Amniotic epithelial cell (primary cell): ENCODE measurements around the gene SEC14L5.
"Not testable (repeated sequence)": the region's sequence is repeated elsewhere in the genome, so short reads cannot be mapped to it uniquely, and the experiment has no call there.

Experiments
- DNase-seq: peaks from one replicate; pipeline ENCODE4 v3.0.0-alpha.2; 2010; ENCODE audit warnings: low read depth

Gene SEC14L5

DNA sequence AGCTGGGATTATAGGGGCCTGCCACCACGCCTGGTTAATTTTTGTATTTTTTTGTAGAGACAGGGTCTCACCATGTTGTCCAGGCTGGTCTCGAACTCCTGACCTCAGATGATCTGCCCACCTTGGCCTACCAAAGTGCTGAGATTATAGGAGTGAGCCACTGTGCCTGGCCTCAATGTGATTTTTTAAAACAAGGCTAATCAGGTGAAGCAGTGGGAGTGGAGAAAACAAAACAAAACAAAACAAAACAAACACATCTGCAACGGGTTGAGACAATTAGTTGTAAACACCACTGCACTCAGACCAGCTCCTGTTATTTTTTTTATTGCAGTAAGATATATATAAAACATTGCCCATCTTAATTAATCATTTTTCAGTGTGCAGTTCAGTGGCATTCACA is 6.5 kb upstream of the SEC14L5 start:
- not testable (repeated sequence) for DNase-seq

DNA sequence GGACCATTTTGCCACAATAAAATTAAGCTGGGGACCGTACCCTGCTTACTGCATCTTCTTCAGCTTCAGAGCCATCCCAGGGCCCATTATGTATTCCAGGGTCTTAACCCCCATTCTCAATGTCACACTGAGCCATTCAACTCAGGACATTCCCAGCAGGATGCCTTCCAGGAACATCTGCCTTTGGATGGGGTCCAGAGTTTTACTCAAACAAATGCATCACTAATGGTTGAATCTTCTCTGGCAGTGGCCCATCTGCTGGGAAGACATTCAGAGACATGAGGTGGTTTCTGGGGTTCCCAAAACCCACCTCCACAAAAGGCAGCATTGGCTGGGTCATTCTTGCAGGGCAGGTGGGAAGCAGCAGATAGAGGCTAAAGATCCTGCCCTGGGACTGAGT is 3.4 kb upstream of the SEC14L5 start:
- no peak for DNase-seq

DNA sequence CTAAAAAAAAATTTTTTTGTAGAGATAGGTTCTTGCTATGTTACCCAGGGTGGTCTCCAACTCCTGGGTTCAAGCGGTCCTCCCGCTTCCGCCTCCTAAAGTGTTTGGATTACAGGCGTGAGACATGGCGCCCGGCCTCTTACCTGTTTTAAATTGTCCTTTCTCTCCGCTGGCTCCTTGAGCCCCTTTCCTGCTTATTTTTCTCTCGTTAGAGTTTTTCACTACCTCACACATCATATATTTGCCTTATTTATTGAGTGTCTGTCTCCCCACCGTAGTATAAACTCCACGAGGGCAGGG is 760 bp upstream of the SEC14L5 start:
- no peak for DNase-seq

DNA sequence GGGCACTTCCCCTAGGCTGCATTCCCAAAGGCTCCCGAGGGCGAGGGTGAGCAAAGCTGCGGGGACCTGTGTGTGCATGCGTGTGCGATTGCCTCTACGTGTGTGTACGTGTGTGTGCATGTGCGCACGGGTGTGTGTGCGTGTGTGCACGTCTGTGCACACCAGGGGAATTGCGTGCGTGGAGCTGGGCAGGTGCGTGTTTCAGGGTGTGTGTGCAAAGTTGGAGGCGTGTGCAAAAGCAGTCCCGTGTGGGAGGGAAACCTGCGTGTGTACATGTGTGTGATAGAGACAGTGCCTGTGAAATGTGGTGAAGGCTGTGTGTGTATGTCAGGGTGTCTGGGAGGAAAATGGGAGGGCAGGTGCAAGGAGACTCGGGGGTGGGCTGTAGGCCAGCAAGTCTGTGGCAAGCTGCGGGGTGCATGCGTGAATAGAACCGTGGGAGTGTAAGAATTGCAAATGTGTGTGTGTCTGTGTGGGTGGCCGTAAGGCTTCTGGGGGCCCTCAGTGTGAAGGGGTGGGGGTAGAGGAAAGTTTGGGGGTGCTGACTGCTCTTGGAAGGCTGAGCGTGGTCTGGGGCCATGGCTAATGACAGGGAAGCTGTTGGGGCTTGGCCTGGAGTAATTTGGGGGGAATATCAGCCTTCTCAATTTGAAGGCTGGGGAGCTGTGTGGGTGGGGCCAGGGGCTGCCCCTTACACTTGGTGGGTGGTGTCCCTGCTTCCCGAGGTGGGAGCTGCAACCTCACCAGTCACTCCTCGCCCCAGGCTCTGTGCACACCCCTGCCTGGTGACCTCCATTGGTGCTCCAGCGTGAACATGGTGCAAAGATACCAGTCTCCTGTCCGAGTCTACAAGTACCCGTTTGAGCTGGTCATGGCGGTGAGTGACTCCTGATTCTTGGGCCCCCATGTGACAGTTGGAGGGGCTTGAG is 644 bp downstream of the SEC14L5 start:
- DNase-seq = no peak

DNA sequence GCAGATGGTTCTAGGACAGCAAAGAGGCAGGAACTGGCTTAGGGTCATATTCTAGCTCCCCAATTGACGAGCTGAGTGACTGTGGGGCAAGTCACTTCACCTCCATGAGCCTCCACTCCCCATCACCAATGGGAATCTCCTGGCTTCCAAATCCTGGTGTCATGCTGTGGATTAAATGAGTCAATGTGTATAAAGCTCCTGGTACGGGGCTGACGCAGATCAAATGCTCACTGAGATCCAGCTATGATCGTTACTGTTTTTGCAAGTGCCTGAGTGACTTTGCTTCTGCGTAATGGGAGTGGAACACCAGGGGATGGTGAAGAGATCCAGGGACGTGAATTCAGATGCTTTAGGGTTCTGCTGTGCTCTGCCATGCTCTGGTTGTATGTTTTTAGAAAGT is 2.4 kb downstream of the SEC14L5 start:
- no peak for DNase-seq

DNA sequence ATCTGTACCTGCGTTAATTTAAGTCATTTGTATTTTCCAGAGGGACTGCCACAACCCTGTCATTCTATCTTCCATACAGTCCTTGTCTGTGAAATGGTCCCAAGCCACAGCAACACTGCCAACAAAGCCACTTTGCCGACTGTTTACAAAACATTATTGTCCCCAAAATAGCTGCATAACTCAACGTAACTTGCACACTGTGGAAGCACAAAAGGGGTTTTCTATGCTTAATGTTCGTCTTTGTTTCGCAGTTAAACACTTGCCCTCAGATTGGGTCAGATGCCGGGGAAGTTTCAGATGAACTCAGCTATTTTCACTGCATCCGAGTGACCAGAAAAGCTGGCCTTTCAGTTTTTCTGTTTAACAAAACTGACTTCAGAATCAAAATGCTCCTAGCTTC is 4.6 kb downstream of the SEC14L5 start:
- DNase-seq = no peak

DNA sequence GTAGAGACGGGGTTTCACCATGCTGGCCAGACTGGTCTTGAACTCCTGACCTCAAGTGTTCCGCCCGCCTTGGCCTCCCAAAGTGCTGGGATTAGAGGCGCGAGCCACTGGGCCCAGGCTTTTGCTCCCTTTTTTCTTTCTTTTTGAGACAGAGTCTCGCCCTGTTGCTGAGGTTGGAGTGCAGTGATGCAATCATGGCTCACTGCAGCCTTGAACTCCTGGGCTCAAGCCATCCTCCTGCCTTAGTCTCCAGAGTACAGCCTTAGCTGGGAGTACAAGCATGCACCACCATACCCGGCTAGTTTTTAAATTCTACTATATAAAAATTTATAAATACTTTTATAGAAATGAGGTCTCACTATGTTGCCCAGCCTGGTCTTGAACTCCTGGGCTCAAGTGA is 5.4 kb downstream of the SEC14L5 start:
- DNase-seq = not testable (repeated sequence)

DNA sequence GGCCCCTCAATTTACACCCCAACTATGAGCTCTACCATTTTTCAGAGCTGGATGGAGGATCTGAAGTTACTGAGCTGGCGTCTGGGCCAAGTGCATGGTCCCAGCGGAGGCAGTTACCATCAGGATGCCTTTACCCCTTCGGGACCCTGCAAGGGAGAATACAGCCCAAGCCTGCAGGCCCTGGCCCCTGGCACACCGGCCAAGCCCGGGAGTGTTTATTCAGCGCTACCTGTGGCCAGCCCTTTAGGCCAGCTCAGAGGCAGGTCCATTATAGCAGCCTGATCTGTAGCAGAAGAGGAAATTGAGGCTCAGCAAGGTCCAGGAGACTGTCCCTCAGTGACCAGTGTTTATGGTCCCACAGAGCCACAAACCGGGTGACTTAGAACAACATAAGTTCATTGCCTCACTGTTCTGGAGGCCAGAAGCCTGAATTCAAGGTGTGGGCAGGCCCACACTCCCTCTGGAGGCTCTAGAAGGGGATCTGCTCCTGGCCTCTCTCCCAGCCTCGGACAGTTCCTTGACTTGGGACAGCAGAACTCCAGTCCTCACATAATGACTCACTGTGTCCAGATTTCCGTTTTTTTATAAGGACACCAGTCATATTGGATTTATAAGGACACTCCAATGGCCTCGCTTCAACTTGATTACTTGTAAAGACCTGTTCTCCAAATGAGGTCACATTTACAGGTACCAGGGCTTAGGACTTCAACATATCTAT is 8.8 kb downstream of the SEC14L5 start:
- no peak for DNase-seq

DNA sequence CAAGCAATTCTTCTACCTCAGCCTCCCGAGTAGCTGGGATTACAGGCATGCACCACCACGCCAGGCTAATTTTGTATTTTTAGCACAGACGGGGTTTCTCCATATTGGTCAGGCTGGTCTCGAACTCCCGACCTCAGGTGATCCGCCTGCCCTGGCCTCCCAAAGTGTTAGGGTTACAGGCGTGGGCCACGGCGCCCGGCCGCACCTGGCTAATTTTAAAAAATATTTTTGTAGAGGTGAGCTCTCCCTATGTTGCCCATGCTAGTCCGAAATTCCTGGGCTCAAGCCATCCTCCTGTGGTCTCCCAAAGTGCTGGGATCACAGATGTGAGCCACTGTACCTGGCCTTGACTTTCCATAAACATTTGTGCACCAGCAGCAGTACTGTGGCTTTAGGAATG is 10.1 kb downstream of the SEC14L5 start:
- not testable (repeated sequence) for DNase-seq

DNA sequence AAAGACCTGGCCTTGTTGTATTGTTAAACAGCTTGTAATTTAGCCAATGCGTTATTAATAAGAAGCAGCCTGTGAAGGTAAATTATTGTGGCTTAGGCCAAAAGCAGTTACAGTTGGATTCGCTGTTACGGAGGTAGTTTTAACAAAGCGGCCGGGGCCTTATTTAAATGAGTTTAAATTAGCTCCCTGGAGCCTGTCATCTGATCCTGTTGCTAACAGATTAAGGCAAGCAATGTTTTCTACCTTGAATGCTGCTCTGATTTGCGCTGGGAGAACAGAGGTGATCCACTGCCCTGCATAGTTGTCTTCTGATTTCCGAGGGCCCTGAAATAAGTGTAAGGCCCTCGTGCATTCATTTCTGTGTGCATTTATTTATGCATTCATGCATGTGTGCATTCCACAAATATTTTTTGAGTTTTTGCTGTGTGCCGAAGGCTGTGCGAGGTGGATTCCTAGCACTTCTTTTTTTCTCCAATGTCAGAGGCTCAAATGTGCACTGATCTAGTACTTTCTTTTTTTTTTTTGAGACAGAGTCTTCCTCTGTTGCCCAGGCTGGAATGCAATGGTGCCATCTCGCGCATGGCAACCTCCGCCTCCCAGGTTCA is 10.9 kb downstream of the SEC14L5 start:
- no peak for DNase-seq

DNA sequence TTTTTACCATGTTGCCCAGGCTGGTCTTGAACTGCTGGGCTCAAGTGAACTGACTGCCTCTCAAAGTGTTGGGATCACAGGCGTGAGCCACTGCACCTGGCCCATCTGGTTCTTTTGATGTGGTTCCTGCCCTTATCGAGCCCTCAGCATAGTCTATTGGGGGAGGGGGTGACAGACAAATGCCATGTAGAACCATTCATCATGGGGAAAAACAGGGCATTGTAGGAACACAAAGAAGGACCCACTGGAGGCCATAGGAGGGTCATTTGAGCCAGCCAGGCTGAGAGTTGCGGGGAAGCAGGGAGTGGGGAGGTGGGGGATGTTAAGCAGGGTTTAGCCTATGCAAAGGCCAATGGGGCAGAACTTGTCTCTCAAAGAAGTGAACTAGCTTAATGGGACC is 11.9 kb downstream of the SEC14L5 start:
- DNase-seq = no peak

DNA sequence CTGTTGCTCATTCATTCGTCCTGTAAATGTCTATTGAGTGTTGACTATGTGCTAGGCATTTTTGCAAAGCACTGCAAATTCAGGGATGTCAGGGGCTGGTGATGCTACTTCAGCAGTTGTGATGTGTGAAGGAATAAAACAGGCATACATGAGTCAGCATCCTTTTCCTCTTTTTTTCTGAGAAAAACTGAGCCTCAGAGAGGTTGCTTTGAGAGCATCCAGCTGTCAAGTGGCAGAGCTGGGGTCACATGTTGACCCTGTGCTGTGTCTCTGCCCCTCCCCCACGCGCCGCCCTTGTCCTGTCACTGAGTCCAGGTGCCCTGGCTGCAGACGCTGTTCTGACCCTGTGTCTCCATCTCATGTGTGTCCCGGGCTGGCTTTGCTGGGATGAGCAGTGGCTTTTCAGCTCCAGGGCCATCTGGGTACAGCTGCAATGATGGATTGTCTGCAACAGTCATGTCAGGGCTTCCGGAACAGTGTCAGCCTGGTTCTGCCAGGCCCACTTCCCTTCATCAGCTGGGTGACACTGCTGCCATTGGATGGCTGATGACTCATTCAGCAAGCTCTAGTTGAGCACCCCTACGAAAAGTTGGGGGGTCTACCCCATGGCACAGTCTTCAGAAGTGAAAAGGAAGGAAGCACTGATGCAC is 14.9 kb downstream of the SEC14L5 start:
- DNase-seq = no peak

DNA sequence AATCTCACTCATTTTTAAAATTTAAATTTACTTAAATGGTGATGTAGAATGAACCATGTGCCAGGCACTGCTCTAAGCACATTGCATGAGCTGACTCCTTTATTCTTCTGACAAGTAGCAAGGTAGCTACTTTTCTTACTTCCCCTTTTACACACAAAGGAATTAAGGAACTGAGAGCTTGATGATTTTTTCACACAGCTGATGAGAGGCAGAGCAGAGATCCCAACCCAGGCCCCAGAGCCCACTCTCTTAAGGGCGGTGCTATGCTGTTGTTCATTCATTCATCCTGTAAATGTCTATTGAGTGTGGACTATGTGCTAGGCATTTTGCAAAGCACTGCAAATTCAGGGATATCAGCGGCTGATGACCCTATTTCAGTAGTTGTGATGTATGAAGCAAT is 17.9 kb downstream of the SEC14L5 start:
- DNase-seq = no peak

DNA sequence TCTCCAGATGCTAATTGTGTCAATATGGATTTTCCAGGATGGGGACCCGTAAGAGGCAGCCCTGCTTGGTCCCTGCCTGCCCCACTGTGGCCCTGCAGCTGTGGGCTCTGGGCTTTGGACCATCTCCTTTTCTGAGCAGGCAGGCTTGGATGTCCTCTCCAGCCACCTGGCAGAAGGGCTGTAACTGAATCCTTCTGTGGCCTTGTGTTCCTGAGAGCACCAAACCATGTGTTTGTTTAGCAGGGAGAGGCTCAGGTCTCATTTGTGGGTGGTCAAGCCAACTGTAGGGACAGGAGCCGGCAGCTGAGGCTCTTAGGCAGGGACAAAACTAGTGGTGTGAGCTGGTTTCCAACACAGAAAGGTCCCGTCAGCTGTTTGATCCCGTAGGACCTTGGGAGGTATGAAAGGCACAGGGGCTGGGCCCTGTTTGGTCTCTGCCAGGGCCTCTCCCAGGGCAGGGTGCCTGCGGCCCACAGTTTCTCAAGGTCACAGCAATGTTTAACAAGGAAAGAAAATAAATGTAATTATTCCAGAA is 18.5 kb downstream of the SEC14L5 start:
- DNase-seq = no peak

DNA sequence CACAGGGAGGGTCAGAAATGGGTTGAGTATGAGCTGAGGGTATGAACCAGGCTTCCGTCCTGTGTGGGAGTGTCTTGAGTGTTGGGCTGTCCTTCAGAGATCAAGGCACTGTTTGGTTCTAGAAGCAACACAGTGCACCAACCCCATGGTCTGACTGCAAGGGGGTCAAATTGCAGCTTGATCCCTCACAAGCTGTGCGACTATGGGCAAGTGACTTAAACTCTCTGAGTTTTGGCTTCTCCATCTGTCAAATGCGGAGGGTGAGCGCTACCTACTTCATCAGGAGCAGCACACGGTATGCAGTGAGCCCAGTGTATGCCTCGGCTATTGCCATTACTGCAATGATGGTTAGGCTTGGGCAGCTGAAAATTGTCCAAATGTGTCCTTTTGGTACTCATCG is 21.0 kb downstream of the SEC14L5 start:
- no peak for DNase-seq

DNA sequence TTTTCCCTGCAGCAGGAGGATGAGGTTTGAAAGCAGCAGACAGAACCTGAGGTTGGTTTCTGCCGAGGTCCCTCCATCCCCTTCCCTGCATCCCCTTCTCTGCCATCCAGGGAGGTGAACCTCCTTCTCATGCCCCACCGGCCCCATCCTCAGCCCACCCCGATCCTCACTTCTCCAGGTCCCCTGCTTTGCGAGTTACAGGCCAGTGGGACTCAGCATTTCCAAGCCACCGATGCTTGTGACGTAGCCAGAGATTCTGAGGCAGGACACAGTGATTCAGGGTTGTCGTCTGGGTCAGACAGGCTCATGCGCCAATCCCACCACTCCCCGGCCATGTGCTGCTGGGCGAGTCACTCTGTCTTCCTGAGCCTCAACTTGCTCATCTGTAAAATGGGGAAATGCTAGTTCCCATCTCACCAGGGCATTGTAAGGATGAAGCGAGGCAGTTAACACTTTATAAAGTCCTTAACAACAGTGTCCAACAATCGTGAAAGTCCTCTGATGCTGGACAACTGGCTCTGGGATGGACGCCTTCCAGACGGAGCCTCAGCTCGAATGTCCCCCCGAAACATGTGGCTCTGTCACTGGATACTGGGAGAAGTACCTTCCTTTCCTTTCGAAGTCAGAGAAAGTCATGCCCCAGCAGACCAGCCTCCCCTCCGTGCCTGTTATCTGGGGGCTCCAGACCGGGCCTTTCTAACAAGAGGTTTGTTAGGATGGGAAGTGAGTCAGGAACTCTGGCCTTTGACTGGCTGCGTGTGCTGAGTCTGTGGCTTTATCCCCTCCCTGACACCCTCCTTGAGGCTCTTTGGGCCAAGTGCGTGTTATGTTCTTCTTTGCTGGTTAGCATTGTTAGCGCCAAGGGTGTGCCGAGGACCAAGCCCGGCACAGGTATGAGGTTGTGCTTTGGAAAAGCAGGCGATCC is 21.9 kb downstream of the SEC14L5 start:
- DNase-seq = no peak

DNA sequence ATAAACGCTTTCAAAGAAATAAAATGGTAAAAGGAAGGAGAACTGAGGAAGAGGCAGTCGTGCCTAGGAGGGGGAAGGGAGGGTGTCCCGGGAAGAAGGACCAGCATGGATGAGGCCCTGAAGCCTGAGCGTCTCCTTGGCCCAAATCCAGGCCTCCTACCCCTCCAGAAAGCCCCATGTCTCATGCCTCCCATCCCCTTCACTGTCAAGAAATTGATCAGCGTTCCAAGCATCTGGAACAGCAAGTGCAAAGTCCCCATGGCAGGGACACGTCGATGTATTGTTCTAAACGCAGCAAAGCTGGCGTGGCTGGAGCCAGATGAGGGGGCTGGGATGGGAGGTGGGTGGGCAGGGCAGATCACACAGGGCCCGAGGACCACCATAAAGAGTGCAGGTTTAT is 22.6 kb downstream of the SEC14L5 start:
- DNase-seq = no peak

DNA sequence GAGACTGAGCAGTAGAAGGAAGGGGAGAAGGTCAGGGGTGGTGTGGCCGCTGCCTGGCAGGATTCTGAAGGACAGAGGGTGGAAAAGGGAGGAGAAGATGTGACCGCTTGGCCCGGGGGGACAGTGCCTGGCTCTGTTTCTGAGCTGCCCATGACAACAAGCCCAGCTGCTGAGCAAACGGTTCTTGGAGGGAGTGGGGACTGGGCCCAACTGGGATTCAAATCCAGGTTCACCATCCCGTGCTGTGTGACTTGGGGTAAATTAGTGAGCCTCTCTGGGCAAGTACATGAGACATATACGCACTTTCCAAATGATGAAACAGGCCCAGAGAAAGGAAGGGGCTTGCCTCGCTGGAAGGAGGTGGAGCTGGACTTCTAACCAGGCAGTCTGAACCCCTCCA is 23.3 kb downstream of the SEC14L5 start:
- no peak for DNase-seq

DNA sequence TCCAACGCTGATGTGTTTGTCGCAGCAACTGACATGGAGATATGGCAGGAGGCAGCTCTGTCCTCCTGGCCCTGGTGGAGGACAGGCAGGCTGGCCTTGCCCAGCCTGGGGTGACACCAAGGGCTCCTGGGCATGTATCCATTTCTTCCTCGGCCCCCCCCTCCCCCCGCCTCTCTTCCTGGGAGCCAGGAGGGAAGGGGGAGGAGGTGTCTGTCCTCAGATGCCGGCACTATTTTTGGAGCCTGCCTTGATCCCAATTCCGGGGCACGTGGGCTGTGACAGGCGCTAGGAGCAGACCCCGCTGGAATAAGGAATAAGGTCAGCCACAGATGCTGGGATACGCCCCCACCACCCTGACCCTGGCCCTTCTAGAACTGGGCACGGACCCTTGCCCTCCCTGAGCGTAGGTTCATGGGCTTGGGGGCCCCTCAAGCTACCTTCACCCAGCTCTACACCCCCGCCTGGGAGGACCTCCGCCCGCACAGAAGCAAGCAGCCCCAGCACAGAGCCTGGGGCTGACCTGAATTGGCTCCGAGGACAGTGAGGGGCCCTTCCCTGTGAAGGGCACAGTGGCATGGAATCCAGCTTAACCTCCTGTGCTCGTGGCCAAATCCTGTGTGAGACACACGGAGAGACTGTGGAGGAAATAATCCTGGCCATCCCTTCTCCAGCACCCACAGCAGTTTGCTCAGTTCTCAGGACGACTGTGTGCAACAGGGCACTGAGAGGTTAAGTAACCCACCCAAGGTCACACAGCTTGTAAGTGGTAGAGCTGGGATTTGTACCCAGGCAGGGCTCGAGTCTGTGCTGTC is 24.1 kb downstream of the SEC14L5 start:
- no peak for DNase-seq

DNA sequence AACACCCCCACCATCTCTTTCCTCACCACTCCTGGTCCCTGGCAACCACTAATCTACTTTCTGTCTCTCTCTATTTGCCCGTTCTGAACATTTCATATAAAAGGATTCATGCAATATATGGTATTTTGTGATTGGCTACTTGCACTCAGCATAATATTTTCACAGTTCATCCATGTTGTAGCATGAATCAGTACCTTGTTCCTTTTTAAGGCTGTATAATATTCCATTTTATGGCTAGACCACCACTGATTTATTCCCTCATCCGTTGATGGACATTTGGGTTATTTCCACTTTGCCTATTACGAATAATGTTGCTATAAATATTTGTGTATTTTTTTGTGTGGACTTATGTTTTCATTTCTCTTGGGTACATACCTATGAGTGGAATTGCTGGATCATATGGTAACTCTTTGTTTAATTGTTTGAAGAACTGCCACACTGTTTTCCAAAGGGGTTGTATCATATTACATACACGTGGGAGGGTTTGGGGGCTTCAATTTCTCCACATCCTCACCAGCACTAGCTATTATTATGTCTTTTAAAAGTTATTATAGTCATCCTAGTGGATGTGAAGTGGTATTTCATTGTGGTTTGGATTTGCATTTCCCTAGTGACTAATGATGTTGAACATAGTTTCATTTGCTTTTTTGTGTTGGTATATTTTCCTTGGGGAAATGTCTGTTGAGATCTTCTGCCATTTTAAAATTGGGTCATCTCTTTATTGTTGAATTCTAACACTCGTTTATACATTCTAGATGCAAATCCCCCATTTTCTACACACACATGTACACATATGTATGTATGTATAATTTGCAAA is 26.3 kb downstream of the SEC14L5 start:
- DNase-seq = no peak
